ENCODE measurements around the gene TMUB2.
"Not testable (repeated sequence)": the region's sequence is repeated elsewhere in the genome, so short reads cannot be mapped to it uniquely, and the experiment has no call there.

The TMUB2 gene

DNA sequence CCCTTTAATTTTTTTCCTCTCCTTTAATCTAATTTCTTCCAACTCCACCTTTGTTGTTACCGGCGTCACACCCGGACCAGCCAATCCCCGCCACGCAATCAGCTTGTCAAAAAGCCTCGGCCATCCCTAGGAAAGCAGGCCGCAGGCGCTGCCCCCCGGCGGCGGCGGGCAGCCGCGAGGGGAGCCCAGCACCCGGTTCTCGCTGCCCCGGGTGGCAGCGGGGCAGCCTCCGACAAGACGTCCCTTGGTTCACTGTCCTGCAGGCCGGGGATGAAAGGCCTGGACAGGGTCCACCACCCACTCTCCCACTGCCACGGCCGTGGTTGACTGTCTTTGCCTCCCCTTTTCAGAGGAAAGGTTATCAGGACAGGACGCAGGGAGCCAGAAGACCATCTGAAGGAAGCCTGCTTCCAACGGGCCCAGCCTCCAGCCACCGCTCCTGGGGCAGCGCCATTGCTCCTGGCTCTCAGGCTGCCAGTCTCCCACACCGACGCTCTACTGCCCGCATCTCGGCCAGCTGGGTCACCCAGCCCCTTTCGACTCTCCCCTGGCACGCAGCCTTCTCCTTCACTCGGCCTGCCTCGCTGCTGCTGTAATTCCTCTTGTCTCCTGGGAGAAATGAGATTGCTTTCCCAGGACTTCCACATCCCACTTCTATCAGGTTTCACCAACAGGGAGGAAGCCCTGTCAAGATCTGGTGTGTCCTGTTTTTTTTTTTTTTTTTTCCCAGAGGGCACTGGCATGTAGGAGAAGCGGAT lies 35.5 kb downstream of the TMUB2 start:
- ATAC-seq (replicated peaks) = no peak
- Mint-ChIP-seq H3K36me3 (ENCODE audit: insufficient read depth) (peaks cover 30% of the 10 kb centered on the region), H3K9me3 (no peaks in the 10 kb centered on the region), H3K27me3 (no peaks in the 10 kb centered on the region), H3K27ac (peak overlapping the region; percentile 94 to 97), H3K4me3 (peak overlapping the region; percentile 99), H3K4me1 (ENCODE audit: low read depth in 2 of 2) (peaks cover 17 to 21% of the 10 kb centered on the region in 2 donors)
- no peak for DNase-seq

DNA sequence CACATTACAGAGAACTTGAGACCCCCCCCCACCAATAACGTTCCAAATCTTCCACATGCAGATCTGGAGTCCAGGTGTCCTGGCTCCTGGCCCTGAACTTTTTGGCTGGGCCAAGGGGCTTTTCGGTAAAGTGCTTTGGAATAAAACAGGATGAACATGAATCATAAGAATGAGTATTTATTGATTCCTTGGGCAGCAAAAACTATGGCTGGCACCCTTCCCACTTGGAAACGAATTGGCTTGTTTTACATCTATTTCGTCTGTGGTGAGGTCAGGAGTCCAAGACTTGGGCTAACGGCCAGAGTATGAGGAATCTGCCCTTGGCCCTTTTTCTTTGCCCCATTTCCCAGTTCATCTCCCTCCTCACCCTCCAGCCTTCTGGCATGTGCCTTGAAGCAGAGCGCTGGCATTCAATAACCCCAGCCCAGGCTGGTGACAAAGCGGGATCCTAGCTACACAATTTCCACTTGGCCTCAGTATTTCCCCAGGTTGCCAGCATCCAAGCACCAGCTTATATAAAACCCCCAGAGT lies 36.8 kb downstream of the TMUB2 start:
- H3K27me3 Mint-ChIP-seq = no peaks in the 10 kb centered on the region
- no peak for ATAC-seq (replicated peaks)
- H3K9me3 Mint-ChIP-seq = no peaks in the 10 kb centered on the region
- DNase-seq = no peak
- peaks cover 11 to 16% of the 10 kb centered on the region in 2 donors for H3K4me1 Mint-ChIP-seq (ENCODE audit: low read depth in 2 of 2)
- peaks cover 28% of the 10 kb centered on the region for H3K36me3 Mint-ChIP-seq (ENCODE audit: insufficient read depth)
- no peak overlapping the region for H3K4me3 Mint-ChIP-seq
- H3K27ac Mint-ChIP-seq = no peak overlapping the region

DNA sequence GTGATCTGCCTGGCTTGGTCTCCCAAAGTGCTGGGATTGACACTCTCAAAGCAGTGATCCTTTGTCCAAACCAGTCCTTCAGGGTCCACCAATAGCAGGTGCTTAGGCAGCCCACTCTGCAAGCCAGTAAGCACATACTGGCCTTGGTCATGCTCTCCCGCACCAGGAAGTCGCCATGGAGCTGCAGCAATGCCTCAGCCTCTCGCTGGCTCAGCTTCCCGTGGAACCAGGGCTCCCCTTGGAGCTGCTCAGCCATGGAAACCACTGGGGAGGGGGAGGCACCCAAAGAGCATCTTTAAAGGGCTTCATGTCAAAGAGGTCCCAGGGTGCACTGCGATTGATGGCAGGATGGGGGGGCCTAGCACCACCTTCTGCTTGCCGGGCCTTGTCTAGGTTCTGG lies 42.3 kb downstream of the TMUB2 start:
- ATAC-seq (replicated peaks) (no peak), DNase-seq (no peak)
- Mint-ChIP-seq H3K27me3 (peaks cover 15 to 20% of the 10 kb centered on the region in 2 donors), H3K4me3 (no peak overlapping the region), H3K36me3 (ENCODE audit: insufficient read depth) (peaks cover 8% of the 10 kb centered on the region), H3K4me1 (ENCODE audit: low read depth in 2 of 2) (no peaks in the 10 kb centered on the region), H3K9me3 (no peaks in the 10 kb centered on the region), H3K27ac (no peak overlapping the region)

DNA sequence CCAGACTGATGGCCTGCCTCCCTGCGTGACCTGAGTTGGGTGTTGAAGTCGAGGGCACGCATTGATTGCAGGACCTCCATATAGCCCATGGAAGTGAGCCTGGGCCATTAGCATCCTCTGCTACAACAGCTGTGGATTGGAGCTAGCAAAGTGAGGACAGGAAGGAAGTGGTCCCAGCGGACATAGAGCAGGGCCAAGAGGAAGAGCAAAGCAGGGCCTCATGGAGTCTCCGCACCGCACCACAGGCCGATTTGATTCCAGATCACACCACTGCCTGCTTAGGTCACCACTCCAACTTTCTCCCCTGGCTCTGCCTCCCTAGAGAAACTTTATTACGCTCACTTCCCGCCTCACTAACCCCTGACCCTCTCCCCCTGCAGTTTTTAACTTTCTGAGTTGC lies 43.4 kb downstream of the TMUB2 start:
- H3K4me3 Mint-ChIP-seq = no peak overlapping the region
- H3K9me3 Mint-ChIP-seq = no peaks in the 10 kb centered on the region
- no peak overlapping the region for H3K27ac Mint-ChIP-seq
- ATAC-seq (replicated peaks) = no peak
- DNase-seq = no peak
- H3K4me1 Mint-ChIP-seq (ENCODE audit: low read depth in 2 of 2) = peaks cover 0 to 4% of the 10 kb centered on the region in 2 donors
- H3K27me3 Mint-ChIP-seq = peaks cover 18 to 20% of the 10 kb centered on the region in 2 donors
- H3K36me3 Mint-ChIP-seq (ENCODE audit: insufficient read depth) = peaks cover 8% of the 10 kb centered on the region

DNA sequence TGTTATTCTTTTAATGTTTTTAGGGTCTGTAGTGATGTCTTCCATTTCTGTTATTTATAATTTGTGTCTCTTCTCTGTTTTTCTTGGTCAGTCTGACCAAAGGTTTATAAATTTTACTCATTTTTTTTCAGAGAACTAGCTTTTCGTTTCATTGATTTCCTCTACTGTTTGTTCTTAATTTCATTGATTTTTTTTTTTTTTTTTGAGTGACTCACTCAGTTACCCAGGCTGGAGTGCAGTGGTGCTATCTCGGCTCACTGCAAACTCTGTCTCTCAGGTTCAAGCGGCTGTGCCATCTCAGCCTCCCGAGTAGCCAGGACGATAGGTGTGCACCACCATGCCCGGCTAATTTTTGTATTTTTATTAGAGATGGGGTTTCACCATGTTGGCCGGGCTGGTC lies 45.3 kb downstream of the TMUB2 start:
- Mint-ChIP-seq H3K4me3 (no peak overlapping the region), H3K36me3 (ENCODE audit: insufficient read depth) (peaks cover 9% of the 10 kb centered on the region)
- ATAC-seq (replicated peaks) = no peak

DNA sequence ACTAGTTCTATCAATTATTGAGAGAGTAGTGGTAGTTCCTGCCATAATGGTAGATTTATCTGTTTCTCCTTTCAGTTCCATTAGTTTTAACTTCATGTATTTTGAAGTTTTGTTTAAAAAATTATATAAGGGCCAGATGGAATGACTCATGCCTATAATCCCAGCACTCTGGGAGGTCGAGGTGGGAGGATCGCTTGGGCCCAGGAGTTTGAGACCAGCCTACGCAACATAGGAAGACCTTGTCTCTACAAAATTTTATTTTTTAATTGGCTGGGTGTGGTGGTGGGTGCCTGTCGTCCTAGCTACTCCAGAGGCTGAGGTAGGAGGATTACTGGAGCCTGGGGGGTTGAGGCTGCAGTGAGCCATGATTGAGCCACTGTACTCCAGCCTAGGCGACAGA lies 46.8 kb downstream of the TMUB2 start:
- Mint-ChIP-seq H3K27ac (no peak overlapping the region), H3K4me1 (ENCODE audit: low read depth in 2 of 2) (peaks cover 0 to 10% of the 10 kb centered on the region in 2 donors), H3K4me3 (no peak overlapping the region), H3K27me3 (peaks cover 19 to 20% of the 10 kb centered on the region in 2 donors), H3K36me3 (ENCODE audit: insufficient read depth) (peaks cover 4% of the 10 kb centered on the region), H3K9me3 (no peaks in the 10 kb centered on the region)
- DNase-seq (no peak), ATAC-seq (replicated peaks) (no peak)

More for the DNA sequence above, 45.3 kb downstream of the TMUB2 start:
- no peaks in the 10 kb centered on the region for H3K9me3 Mint-ChIP-seq
- peaks cover 19 to 20% of the 10 kb centered on the region in 2 donors for H3K27me3 Mint-ChIP-seq
- no peak overlapping the region for H3K27ac Mint-ChIP-seq
- peaks cover 0 to 10% of the 10 kb centered on the region in 2 donors for H3K4me1 Mint-ChIP-seq (ENCODE audit: low read depth in 2 of 2)
- DNase-seq = no peak

DNA sequence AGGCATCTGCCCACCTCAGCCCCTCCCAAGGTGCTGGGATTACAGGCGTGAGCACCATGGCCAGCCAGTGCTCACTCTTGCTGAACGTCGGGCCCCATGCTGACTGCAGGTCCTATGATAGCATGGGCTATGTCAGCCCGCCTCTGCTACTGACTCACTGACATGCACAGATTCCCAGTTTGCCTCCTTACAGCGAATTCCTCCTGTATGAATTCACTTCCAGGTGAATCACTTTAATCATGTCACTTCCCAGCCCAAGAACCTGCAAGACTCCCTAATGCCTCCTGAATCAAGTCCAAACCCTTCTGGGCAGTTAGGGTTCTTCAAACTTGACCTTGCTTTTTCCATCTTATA lies 48.8 kb downstream of the TMUB2 start:
- ATAC-seq (replicated peaks) = no peak
- no peak for DNase-seq
- Mint-ChIP-seq H3K9me3 (no peaks in the 10 kb centered on the region), H3K27me3 (peaks cover 12 to 19% of the 10 kb centered on the region in 2 donors), H3K4me3 (no peak overlapping the region), H3K27ac (no peak overlapping the region), H3K4me1 (ENCODE audit: low read depth in 2 of 2) (peaks cover 0 to 10% of the 10 kb centered on the region in 2 donors), H3K36me3 (ENCODE audit: insufficient read depth) (peaks cover 3% of the 10 kb centered on the region)

DNA sequence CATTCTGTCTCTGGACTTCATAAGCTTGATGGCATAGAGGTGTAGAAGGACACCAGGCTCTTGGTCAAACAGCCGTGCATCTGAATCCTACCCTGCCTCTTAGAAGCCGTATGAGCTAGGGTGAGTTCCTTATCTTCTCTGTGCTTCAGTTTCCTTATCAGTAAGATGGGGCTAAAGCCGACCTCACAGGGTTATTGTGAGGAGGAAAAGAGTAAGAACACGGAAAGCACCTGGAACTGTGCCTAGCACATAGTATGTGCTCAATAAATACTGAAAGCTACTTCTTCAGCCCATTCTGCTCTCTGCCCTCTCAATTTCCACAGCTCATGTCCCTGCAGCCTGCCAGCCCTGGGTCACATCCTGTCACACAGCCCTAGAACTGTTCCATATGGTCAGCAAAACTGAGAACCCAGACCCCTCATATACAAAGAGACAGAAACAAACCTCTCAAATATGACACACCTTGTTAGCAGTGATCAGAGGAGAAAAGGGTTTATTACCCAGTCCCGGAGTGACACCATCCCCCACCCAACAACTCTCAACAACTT lies 49.7 kb downstream of the TMUB2 start:
- H3K9me3 Mint-ChIP-seq = no peaks in the 10 kb centered on the region
- DNase-seq (no peak), ATAC-seq (replicated peaks) (no peak)
- peaks cover 0 to 10% of the 10 kb centered on the region in 2 donors for H3K4me1 Mint-ChIP-seq (ENCODE audit: low read depth in 2 of 2)
- H3K36me3 Mint-ChIP-seq (ENCODE audit: insufficient read depth) = peaks cover 3% of the 10 kb centered on the region
- no peak overlapping the region for H3K27ac Mint-ChIP-seq
- peaks cover 11 to 19% of the 10 kb centered on the region in 2 donors for H3K27me3 Mint-ChIP-seq
- no peak overlapping the region for H3K4me3 Mint-ChIP-seq

DNA sequence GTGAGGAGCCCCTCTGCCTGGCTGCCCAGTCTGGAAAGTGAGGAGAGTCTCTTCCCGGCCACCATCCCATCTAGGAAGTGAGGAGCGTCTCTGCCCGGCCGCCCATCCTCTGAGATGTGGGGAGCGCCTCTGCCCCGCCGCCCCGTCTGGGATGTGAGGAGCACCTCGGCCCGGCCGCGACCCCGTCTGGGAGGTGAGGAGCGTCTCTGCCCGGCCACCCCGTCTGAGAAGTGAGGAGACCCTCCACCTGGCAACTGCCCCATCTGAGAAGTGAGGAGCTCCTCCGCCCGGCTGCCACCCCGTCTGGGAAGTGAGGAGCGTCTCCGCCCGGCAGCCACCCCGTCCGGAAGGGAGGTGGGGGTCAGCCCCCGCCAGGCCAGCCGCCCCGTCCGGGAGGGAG lies 51.1 kb downstream of the TMUB2 start:
- ATAC-seq (replicated peaks); H3K27ac Mint-ChIP-seq; H3K36me3 Mint-ChIP-seq (ENCODE audit: insufficient read depth); H3K4me3 Mint-ChIP-seq; DNase-seq; H3K9me3 Mint-ChIP-seq: not testable (repeated sequence)
- Mint-ChIP-seq H3K4me1 (ENCODE audit: low read depth in 2 of 2) (peaks cover 0 to 10% of the 10 kb centered on the region in 2 donors), H3K27me3 (peaks cover 1 to 10% of the 10 kb centered on the region in 2 donors)

DNA sequence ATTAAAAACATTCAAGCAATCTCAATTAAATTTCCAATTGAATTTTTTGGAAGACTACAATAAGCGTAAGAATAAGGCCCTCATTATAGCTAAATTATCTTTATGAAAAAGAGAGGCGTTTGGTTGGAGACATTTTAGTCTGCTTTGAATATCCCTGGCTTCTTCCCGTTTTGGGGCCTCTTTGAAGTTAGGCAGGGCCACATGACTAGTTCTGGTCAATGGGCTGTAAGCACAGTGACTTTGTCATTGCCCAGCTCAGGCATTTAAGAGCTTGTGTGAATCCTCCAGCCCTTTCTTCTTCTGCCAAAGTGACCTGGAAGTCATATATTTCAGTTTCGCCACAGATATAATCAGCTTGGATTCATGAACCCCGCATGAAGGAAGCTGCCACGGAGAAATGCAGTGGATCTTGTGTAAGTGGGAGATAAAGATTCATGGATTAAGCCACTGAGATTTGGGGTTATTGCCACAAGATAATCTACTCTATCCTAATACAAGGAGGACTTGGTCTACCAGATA lies 54.4 kb downstream of the TMUB2 start:
- H3K4me3 Mint-ChIP-seq = no peak overlapping the region
- no peaks in the 10 kb centered on the region for H3K27me3 Mint-ChIP-seq
- DNase-seq (no peak), ATAC-seq (replicated peaks) (no peak)
- H3K9me3 Mint-ChIP-seq = no peaks in the 10 kb centered on the region
- peaks cover 1% of the 10 kb centered on the region for H3K36me3 Mint-ChIP-seq (ENCODE audit: insufficient read depth)
- no peak overlapping the region for H3K27ac Mint-ChIP-seq
- H3K4me1 Mint-ChIP-seq (ENCODE audit: low read depth in 2 of 2) = peaks cover 3 to 4% of the 10 kb centered on the region in 2 donors

Data from effector memory CD8-positive, alpha-beta T cell (primary cell).